ENCODE results near the gene BMP5. TPM values are rescaled to one million over a fixed set of nuclear protein-coding genes. Genes with fewer than 3 reads are reported as not detected.
A peak's percentile ranks its signal among the peaks of the same experiment; 100 is the strongest.
"Not testable (repeated sequence)": the region's sequence is repeated elsewhere in the genome, so short reads cannot be mapped to it uniquely, and the experiment has no call there.

Gene BMP5
- total RNA-seq, result 1 to 10 TPM in 1 of 8 experiments, under 1 TPM in 4, not detected in 3; 0.04 to 6.1 (median 0.63) TPM

- Histone ChIP-seq H3K27ac (no peak within 1 kb of the TSS), H3K4me1 (replicated peaks in 1 of 2) (no peaks in the 10 kb centered on the region), H3K4me3 (no peak within 1 kb of the TSS)
- 15 to 70% (median 33%) methylated on average over 1 to 2 of the region's 2 CpGs; no CpG with 5 or more reads in 1 of the 10 experiments for whole genome bisulfite sequencing, 10 experiments
- ATAC-seq (replicated peaks in 6 of 8), result peak in 2 of 8 experiments; percentile 32 to 78
- in situ Hi-C loops (cut with MboI; ENCODE audit: low pct_unique_long_range_greater_than_20kb in 2 of 9, low sequenced_read_pairs in 9 of 9, unreplicated experiment in 9 of 9), result loop anchor here in 5 of 9 experiments (25.0 kb wide), 3 partner anchors 263 to 438 kb away; no protein-coding TSS in a partner anchor
These were observed at the start of gene BMP5 for GRCh38 chr6:55875400-55875799. Gene BMP5, minus strand, starts transcription at chr6:55875590. Its CDS starts 725 bp downstream, at chr6:55874865.

- ATAC-seq (replicated peaks in 6 of 8), result no peak
- H3K27ac ChIP-seq, result no peak overlapping the region
- no peaks in the 10 kb centered on the region for H3K4me1 ChIP-seq (replicated peaks in 1 of 2)
- in situ Hi-C loops (cut with MboI; ENCODE audit: low pct_unique_long_range_greater_than_20kb in 2 of 9, low sequenced_read_pairs in 9 of 9, unreplicated experiment in 9 of 9), result no loop called here
- no peak overlapping the region for H3K4me3 ChIP-seq
These were observed 47.0 kb upstream of the BMP5 start for GRCh38 chr6:55922406-55922805.

GRCh38 chr6:55919716-55920308, 44.4 kb upstream of the BMP5 start:
- Histone ChIP-seq H3K4me1 (replicated peaks in 1 of 2) (no peaks in the 10 kb centered on the region), H3K4me3 (no peak overlapping the region), H3K27ac (no peak overlapping the region)
- in situ Hi-C loops (cut with MboI; ENCODE audit: low pct_unique_long_range_greater_than_20kb in 2 of 9, low sequenced_read_pairs in 9 of 9, unreplicated experiment in 9 of 9), result no loop called here
- WGBS, 10 experiments, result 60 to 88% (median 82%) methylated on average over 1 to 4 of the region's 5 CpGs; no CpG with 5 or more reads in 3 of the 10 experiments
- ATAC-seq (replicated peaks in 6 of 8), result peak in 1 of 8 experiments; percentile 54

GRCh38 chr6:55918639-55919038, 43.2 kb upstream of the BMP5 start:
- 0 to 100% (median 43%) methylated on average over 1 to 2 of the region's 2 CpGs; no CpG with 5 or more reads in 1 of the 10 experiments for WGBS, 10 experiments
- in situ Hi-C loops (cut with MboI; ENCODE audit: low pct_unique_long_range_greater_than_20kb in 2 of 9, low sequenced_read_pairs in 9 of 9, unreplicated experiment in 9 of 9), result no loop called here
- peak in 3 of 8 experiments; percentile 29 to 40 (median 33) for ATAC-seq (replicated peaks in 6 of 8)
- Histone ChIP-seq H3K4me1 (replicated peaks in 1 of 2) (no peaks in the 10 kb centered on the region), H3K27ac (no peak overlapping the region), H3K4me3 (no peak overlapping the region)

DNA sequence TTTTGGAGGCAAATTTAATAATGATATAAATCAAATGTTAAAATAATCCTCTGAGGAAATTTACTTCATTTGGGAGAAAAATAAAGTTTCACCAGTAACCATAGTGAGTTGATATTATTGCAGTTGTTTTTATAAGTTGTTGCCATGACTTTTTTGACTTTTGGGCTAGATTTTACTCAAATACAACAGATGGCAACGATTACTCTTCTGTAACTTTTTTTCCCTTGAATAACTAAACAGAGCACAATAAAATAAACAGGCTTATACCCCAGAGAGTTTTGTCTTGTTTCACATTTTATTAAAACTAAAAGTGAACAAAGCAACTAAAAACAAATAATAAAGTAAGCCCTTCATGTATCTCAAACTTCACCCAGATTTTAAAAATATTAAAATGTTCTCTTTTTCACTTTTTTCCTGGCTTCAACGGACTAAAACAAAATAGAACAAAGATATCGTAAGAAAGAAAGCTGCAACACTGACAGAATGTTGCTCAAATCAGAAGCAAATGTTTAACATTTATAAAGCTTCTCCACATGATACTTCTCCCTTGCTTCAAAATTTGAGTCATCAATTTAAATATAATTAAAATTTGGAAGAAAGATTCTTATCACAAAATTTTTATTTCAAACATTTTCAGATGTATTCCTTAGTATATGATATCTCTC, 42.5 kb upstream of the BMP5 start:
- in situ Hi-C loops (cut with MboI; ENCODE audit: low pct_unique_long_range_greater_than_20kb in 2 of 9, low sequenced_read_pairs in 9 of 9, unreplicated experiment in 9 of 9), result no loop called here
- ATAC-seq (replicated peaks in 6 of 8), result no peak
- no peak overlapping the region for H3K27ac ChIP-seq
- no peak overlapping the region for H3K4me3 ChIP-seq
- no peaks in the 10 kb centered on the region for H3K4me1 ChIP-seq (replicated peaks in 1 of 2)
- 0 to 90% (median 61%) methylated on average over 2 to 3 of the region's 3 CpGs for WGBS, 10 experiments

GRCh38 chr6:55916188-55916587, 40.8 kb upstream of the BMP5 start:
- in situ Hi-C loops (cut with MboI; ENCODE audit: low pct_unique_long_range_greater_than_20kb in 2 of 9, low sequenced_read_pairs in 9 of 9, unreplicated experiment in 9 of 9), result no loop called here

DNA sequence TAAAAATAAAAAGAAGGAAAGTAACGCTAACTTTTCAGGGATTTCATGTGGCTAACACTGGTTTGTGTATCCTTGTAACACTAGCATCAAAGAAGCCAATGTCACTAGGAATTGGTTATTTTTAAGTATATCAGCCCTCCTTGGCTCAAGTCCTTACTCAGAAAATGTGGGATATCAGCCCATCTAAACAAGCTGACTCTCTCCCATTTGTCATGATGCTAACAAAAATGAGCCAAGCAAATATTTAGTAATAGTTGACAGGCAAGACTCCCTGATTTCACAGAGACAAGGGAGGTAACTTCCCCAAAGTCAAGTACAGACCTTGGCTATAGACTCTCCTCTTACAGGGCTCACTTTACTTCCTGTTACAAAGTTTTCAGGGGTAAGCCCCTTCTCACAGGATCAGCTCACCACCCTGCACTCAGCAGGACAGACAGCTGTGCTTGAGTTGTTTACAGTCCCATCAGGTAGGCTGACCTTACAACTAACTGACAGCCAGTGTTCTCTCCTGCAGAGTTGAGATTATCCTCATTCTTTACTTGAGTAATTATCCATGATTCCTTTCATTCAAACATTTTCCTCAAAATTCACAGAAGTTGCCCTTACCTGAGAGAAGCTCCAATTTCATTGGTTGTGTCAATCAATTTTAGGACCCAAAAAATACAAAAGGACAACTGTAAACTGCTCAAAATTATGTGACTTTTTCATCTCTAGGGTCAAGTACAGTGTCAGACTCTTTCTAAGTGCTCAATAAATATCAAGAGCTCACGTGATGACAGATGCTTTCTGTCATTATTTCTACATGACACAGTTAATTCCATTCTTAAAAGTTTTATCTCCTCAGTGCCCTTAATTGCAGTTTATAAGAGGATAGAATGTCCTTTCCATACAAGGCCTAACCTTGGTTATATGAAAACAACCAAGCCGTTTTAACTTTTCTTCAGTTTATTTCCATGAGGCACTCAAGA, 38.1 kb upstream of the BMP5 start:
- Histone ChIP-seq H3K4me3 (no peak overlapping the region), H3K27ac (no peak overlapping the region), H3K4me1 (replicated peaks in 1 of 2) (no peaks in the 10 kb centered on the region)
- in situ Hi-C loops (cut with MboI; ENCODE audit: low pct_unique_long_range_greater_than_20kb in 2 of 9, low sequenced_read_pairs in 9 of 9, unreplicated experiment in 9 of 9), result no loop called here
- 0 to 79% (median 49%) methylated on average over 1 to 3 of the region's 3 CpGs for WGBS, 10 experiments
- ATAC-seq (replicated peaks in 6 of 8), result no peak

More at GRCh38 chr6:55916188-55916587, 40.8 kb upstream of the BMP5 start:
- Histone ChIP-seq H3K4me1 (replicated peaks in 1 of 2) (no peaks in the 10 kb centered on the region), H3K27ac (no peak overlapping the region), H3K4me3 (no peak overlapping the region)
- 81 to 100% (median 92%) methylated on average over 1 to 2 of the region's 2 CpGs; no CpG with 5 or more reads in 3 of the 10 experiments for WGBS, 10 experiments
- ATAC-seq (replicated peaks in 6 of 8), result peak in 2 of 8 experiments; percentile 46 to 61

DNA sequence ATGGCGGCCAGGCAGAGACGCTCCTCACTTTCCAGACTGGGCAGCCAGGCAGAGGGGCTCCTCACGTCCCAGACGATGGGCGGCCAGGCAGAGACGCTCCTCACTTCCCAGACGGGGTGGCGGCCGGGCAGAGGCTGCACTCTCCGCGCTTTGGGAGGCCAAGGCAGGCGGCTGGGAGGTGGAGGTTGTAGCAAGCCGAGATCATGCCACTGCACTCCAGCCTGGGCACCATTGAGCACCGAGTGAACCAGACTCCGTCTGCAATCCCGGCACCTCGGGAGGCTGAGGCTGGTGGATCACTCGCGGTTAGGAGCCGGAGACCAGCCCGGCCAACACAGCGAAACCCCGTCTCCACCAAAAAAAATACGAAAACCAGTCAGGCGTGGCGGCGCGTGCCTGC, 35.1 kb upstream of the BMP5 start:
- ATAC-seq (replicated peaks in 6 of 8); H3K27ac ChIP-seq; H3K4me3 ChIP-seq; in situ Hi-C loops (cut with MboI; ENCODE audit: low pct_unique_long_range_greater_than_20kb in 2 of 9, low sequenced_read_pairs in 9 of 9, unreplicated experiment in 9 of 9); H3K4me1 ChIP-seq (replicated peaks in 1 of 2): not testable (repeated sequence)
- WGBS, 10 experiments, result no CpG with 5 or more reads among the region's 28 CpGs

DNA sequence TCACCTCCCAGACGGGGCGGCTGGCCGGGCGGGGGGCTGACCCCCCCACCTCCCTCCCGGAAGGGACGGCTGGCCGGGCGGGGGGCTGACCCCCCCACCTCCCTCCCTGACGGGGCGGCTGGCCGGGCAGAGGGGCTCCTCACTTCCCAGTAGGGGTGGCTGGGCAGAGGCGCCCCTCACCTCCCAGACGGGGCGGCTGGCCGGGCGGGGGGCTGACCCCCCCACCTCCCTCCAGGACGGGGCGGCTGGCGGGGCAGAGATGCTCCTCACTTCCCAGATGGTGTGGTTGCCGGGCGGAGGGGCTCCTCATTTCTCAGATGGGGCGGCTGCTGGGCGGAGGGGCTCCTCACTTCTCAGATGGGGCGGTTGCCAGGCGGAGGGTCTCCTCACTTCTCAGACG, 34.5 kb upstream of the BMP5 start:
- H3K4me3 ChIP-seq; H3K27ac ChIP-seq; H3K4me1 ChIP-seq (replicated peaks in 1 of 2); in situ Hi-C loops (cut with MboI; ENCODE audit: low pct_unique_long_range_greater_than_20kb in 2 of 9, low sequenced_read_pairs in 9 of 9, unreplicated experiment in 9 of 9); ATAC-seq (replicated peaks in 6 of 8): not testable (repeated sequence)
- no CpG with 5 or more reads among the region's 26 CpGs for WGBS, 10 experiments

GRCh38 chr6:55902796-55903195, 27.4 kb upstream of the BMP5 start:
- WGBS, 10 experiments, result 49 to 80% (median 63%) methylated on average over 1 to 2 of the region's 2 CpGs; no CpG with 5 or more reads in 2 of the 10 experiments
- Histone ChIP-seq H3K27ac (no peak overlapping the region), H3K4me3 (no peak overlapping the region), H3K4me1 (replicated peaks in 1 of 2) (peaks cover 0 to 6% of the 10 kb centered on the region in 2 donors)
- no peak for ATAC-seq (replicated peaks in 6 of 8)
- in situ Hi-C loops (cut with MboI; ENCODE audit: low pct_unique_long_range_greater_than_20kb in 2 of 9, low sequenced_read_pairs in 9 of 9, unreplicated experiment in 9 of 9), result no loop called here

DNA sequence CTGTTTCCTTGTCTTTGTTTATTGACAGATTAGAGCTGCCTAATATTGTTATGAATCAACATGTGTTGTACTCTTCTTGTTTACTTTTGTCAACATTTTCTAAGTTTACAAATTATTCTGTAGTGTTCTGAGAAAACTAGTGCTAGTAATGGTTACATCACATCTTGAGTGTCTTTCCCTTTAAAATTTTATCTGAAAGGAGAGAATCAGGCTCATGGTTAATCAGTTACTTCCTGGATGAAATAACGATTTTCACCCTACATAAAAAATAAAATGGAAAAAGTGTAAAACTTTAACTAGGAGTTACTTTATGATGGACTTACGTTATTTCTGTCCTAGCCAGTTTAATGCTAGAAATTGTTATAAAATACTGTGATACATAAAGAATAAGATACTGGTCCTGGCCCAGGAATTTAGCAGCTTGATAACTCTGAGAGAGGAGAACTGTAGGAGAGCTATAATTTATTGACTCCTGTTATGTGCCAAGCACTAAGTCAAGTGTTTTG, 26.4 kb upstream of the BMP5 start:
- ATAC-seq (replicated peaks in 6 of 8), result no peak
- 25 to 81% (median 49%) methylated on average over 1 to 2 of the region's 2 CpGs for WGBS, 10 experiments
- Histone ChIP-seq H3K4me3 (no peak overlapping the region), H3K27ac (no peak overlapping the region), H3K4me1 (replicated peaks in 1 of 2) (peaks cover 0 to 6% of the 10 kb centered on the region in 2 donors)
- in situ Hi-C loops (cut with MboI; ENCODE audit: low pct_unique_long_range_greater_than_20kb in 2 of 9, low sequenced_read_pairs in 9 of 9, unreplicated experiment in 9 of 9), result no loop called here

DNA sequence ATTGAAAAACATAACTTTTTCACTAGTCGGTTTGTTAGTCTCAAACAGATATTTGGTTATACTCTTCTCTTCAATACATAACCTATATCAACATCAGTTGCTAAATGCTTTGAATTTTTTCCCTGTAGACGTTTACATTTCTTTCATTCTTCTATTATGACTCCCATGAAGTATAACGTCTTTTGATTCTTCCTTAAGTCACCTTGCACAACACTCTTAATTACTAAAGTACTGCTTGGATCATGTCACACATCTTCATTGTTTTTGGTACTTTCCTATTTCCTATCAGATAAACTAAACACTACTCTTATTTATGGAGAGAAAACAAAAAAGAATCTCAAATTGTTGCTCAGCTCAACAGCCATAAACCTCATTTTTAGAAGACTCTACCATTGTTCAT, 23.0 kb upstream of the BMP5 start:
- no peak for ATAC-seq (replicated peaks in 6 of 8)
- Histone ChIP-seq H3K4me3 (no peak overlapping the region), H3K4me1 (replicated peaks in 1 of 2) (no peaks in the 10 kb centered on the region), H3K27ac (no peak overlapping the region)
- in situ Hi-C loops (cut with MboI; ENCODE audit: low pct_unique_long_range_greater_than_20kb in 2 of 9, low sequenced_read_pairs in 9 of 9, unreplicated experiment in 9 of 9), result loop anchor here in 5 of 9 experiments (25.0 kb wide), 3 partner anchors 286 to 461 kb away; no protein-coding TSS in a partner anchor
- WGBS, 10 experiments, result 14 to 93% (median 73%) methylated on average over 1 to 3 of the region's 3 CpGs

DNA sequence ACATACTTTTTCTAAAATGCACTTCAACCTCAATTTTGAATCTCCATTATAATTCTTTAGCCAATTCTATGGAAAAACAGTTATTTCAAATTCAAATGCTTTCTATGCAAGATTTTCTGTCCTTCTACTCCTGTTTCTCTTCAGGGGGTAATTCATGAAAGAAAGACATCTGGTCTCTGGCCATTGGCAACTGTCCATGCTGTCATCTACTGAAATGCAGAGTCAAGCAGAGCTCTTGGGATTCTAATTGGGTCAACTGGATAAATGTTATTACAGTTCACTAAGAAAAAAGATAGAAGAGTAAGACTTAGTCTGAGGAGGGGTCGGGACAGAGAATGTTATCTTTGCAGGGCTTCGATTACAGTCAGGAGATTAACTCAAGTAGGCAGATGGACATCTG, 22.0 kb upstream of the BMP5 start:
- Histone ChIP-seq H3K4me3 (no peak overlapping the region), H3K27ac (no peak overlapping the region), H3K4me1 (replicated peaks in 1 of 2) (no peaks in the 10 kb centered on the region)
- 6 to 75% (median 68%) methylated on average over 1 to 2 of the region's 2 CpGs for WGBS, 10 experiments
- in situ Hi-C loops (cut with MboI; ENCODE audit: low pct_unique_long_range_greater_than_20kb in 2 of 9, low sequenced_read_pairs in 9 of 9, unreplicated experiment in 9 of 9), result loop anchor here in 5 of 9 experiments (25.0 kb wide), 3 partner anchors 285 to 460 kb away; no protein-coding TSS in a partner anchor
- no peak for ATAC-seq (replicated peaks in 6 of 8)

Measured in motor neuron (in vitro differentiated cells).